GM12892 (cell line): ENCODE results near the gene UBFD1.

Source experiments
- POLR2A ChIP-seq: IDR thresholded peaks from 2 replicates; pipeline ENCODE4 v1.6.1; 2011; ENCODE audit warnings: low read depth, low read length, control low read depth
- POLR2AphosphoS5 ChIP-seq: IDR thresholded peaks from 2 replicates; pipeline ENCODE4 v1.6.1; 2011; ENCODE audit warnings: low read depth, low read length, control low read depth

GRCh38 chr16:23534868-23535860, 22.4 kb upstream of the UBFD1 start:
- TF ChIP-seq POLR2A (no peak), POLR2AphosphoS5 (no peak)
